Spleen (tissue), 11 donors: ENCODE measurements around the gene ITM2B. TPM values are rescaled to one million over a fixed set of nuclear protein-coding genes. Genes with fewer than 3 reads are reported as not detected.
A peak's percentile ranks its signal among the peaks of the same experiment; 100 is the strongest.

Experiments
- DNase-seq: peaks from one replicate; pipeline ENCODE4 v3.0.0-alpha.2; 2020
- H3K27ac ChIP-seq, 8 donors: fragments of 200-600 bp; sonication (generic) in 7 of 8; 1 replicate in 4 of 8; 2 replicates in 4 of 8; pipeline versions ENCODE4 v1.5.0 to v1.8.0; 2016 to 2021; ENCODE audit warnings: inconsistent platforms in 4 of 8, mild to moderate bottlenecking in 4 of 8, moderate library complexity in 1 of 8
- H3K27me3 ChIP-seq, 7 donors: fragments of 200-600 bp; sonication (generic) in 6 of 7; replicated peaks in 1 of 7; 1 replicate in 4 of 7; 2 replicates in 3 of 7; pipeline versions ENCODE4 v1.5.0 to v1.8.0; 2016 to 2021; ENCODE audit warnings: inconsistent platforms in 3 of 7, mild to moderate bottlenecking in 1 of 7
- H3K36me3 ChIP-seq, 6 donors: fragments of 200-600 bp; sonication (generic) in 5 of 6; 1 replicate in 4 of 6; 2 replicates in 2 of 6; pipeline versions ENCODE4 v1.5.0 to v1.8.0; 2016 to 2021; ENCODE audit warnings: inconsistent platforms in 2 of 6
- H3K4me1 ChIP-seq, 6 donors: fragments of 200-600 bp; sonication (generic) in 5 of 6; 1 replicate in 3 of 6; 2 replicates in 3 of 6; pipeline versions ENCODE4 v1.5.0 to v1.8.0; 2016 to 2021; ENCODE audit warnings: inconsistent platforms in 3 of 6
- H3K4me3 ChIP-seq, 8 donors: fragments of 200-600 bp; sonication (generic) in 7 of 8; 1 replicate in 4 of 8; 2 replicates in 4 of 8; pipeline versions ENCODE4 v1.5.0 to v1.8.0; 2016 to 2021; ENCODE audit warnings: inconsistent platforms in 4 of 8, mild to moderate bottlenecking in 4 of 8, moderate library complexity in 2 of 8
- H3K9me3 ChIP-seq, 8 donors: fragments of 200-600 bp; sonication (generic) in 7 of 8; 1 replicate in 4 of 8; 2 replicates in 4 of 8; pipeline versions ENCODE4 v1.5.0 to v1.8.0; 2016 to 2021; ENCODE audit warnings: inconsistent platforms in 4 of 8
- CTCF ChIP-seq, 11 experiments: fragments of 200-600 bp in 7 of 11; fragments of 450-650 bp in 4 of 11; sonication (generic) in 4 of 11; IDR thresholded peaks in 8 of 11; conservative IDR thresholded peaks in 3 of 11; 1 replicate in 7 of 11; 2 replicates in 4 of 11; pipeline versions ENCODE4 v1.4.0 to v1.8.0; 2016 to 2021; ENCODE audit warnings: antibody characterized with exemption in 11 of 11, inconsistent platforms in 4 of 11, mild to moderate bottlenecking in 1 of 11
- POLR2A ChIP-seq, 3 donors: fragments of 450-650 bp; IDR thresholded peaks; one replicate each; pipeline ENCODE4 v1.5.1; 2017; ENCODE audit warnings: antibody characterized with exemption in 3 of 3, mild to moderate bottlenecking in 1 of 3
- POLR2AphosphoS5 ChIP-seq, 3 donors: sonication (generic); formaldehyde crosslinking; IDR thresholded peaks; one replicate each; pipeline ENCODE4 v1.5.1; 2017; ENCODE audit warnings: antibody characterized with exemption in 3 of 3
- WGBS, 5 donors: extraction: QIAGEN DNeasy Blood & Tissue Kit in 3 of 5; methylation state at CpG; one replicate each; pipeline versions ENCODE4 v1.1.5 to v1.1.7; 2013 to 2018; 5-methylcytosine and 5-hydroxymethylcytosine counted together
- intact Hi-C: fragments of 100-400 bp; cut with DNase I; formaldehyde crosslinking; loops from one replicate; pipeline ENCODE4 v1.15.0; 2023; ENCODE audit warnings: low total_unique reads
- polyA plus RNA-seq, 3 donors: library from polyadenylated mRNA; stranded (reverse); fragments of 200-250 nt; gene quantifications; one replicate each; pipeline ENCODE4 v1.2.1, GENCODE V29; 2013
- total RNA-seq, 7 donors: library from RNA; depleted of rRNA in 3 of 7; stranded (reverse); fragments of >200 nt in 3 of 7; fragmentation: NEBNext Ultra II Directional in 4 of 7; extraction: Animal tissue kit (Norgen Biotek cat#: 25700) in 4 of 7; gene quantifications; one replicate each; pipeline versions ENCODE4 v1.1.0 to v1.2.1, GENCODE V29; 2016 to 2021
- donor health status: healthy with polysubstance abuse.
- donor health status: DM: no; HTN: no; CAD: no; lungs with moderate emphysema.
- donor health status: DM: no; HTN: no; CAD: no.
- donor health status: Bipolar disorder and iron deficiency.
- donor health status: healthy.
- donor health status: DM: no; HTN: no; CAD: no.
- donor health status: DM: yes; HTN: yes; CAD: no.

The ITM2B gene
- total and polyA plus RNA-seq, 10 donors, result 244 to 890 (median 651) TPM

GRCh38 chr13:48302871-48303358 lies 69.9 kb downstream of the ITM2B start:
- H3K27me3 ChIP-seq, result no peaks in the 10 kb centered on the region
- H3K4me1 ChIP-seq, result peaks cover 12 to 47% (median 35%) of the 10 kb centered on the region in 6 donors
- H3K27ac ChIP-seq, result peak overlapping the region; percentile 98 to 100 (median 100)
- no peaks in the 10 kb centered on the region for H3K9me3 ChIP-seq
- TF ChIP-seq POLR2A (IDR thresholded peaks at IDR 0.05), result no peak
- no peak for TF ChIP-seq CTCF (IDR thresholded peaks at IDR 0.05 in 8 of 11, conservative IDR thresholded peaks at IDR 0.05 in 3 of 11)
- no peak for TF ChIP-seq POLR2AphosphoS5 (IDR thresholded peaks at IDR 0.05)
- intact Hi-C loops, result no loop called here
- H3K4me3 ChIP-seq, result peak overlapping the region; percentile 63 to 94 (median 78)
- no peak for DNase-seq
- peaks cover 0 to 21% (median 8%) of the 10 kb centered on the region in 6 donors for H3K36me3 ChIP-seq
- 13 to 21% (median 19%) methylated on average over 12 of the region's 12 CpGs for WGBS, 5 donors

GRCh38 chr13:48303359-48304142 lies 70.5 kb downstream of the ITM2B start, which contains the start of gene RB1:
RB1 (plus strand) TSS chr13:48303751; CDS start chr13:48303913, 162 bp downstream.
- Histone ChIP-seq H3K27ac (peak within 1 kb of the TSS; percentile 98 to 100 (median 100)), H3K9me3 (no peaks in the 10 kb centered on the region), H3K4me1 (peaks cover 12 to 53% (median 36%) of the 10 kb centered on the region in 6 donors), H3K36me3 (peaks cover 0 to 28% (median 11%) of the 10 kb centered on the region in 6 donors), H3K27me3 (no peaks in the 10 kb centered on the region), H3K4me3 (peak within 1 kb of the TSS; percentile 63 to 94 (median 78))
- intact Hi-C loops, result no loop called here
- TF ChIP-seq CTCF (IDR thresholded peaks at IDR 0.05 in 8 of 11, conservative IDR thresholded peaks at IDR 0.05 in 3 of 11) (peak in 3 of 11 experiments; percentile 17 to 32 (median 24)), POLR2AphosphoS5 (IDR thresholded peaks at IDR 0.05) (peak; percentile 99 to 100 (median 99)), POLR2A (IDR thresholded peaks at IDR 0.05) (peak; percentile 58 to 90 (median 84))
- DNase-seq, result peak; percentile 98
- 0 to 1% (median 0%) methylated on average over 65 to 96 of the region's 96 CpGs for whole genome bisulfite sequencing, 5 donors

GRCh38 chr13:48304143-48304876 lies 71.3 kb downstream of the ITM2B start:
- peak overlapping the region; percentile 98 to 100 (median 100) for H3K27ac ChIP-seq
- peak in 2 of 3 donors; percentile 53 to 87 for TF ChIP-seq POLR2AphosphoS5 (IDR thresholded peaks at IDR 0.05)
- TF ChIP-seq CTCF (IDR thresholded peaks at IDR 0.05 in 8 of 11, conservative IDR thresholded peaks at IDR 0.05 in 3 of 11), result peak in 1 of 11 experiments; percentile 10
- peak in 2 of 3 donors; percentile 47 to 73 for TF ChIP-seq POLR2A (IDR thresholded peaks at IDR 0.05)
- no peaks in the 10 kb centered on the region for H3K9me3 ChIP-seq
- H3K36me3 ChIP-seq, result peaks cover 0 to 35% (median 12%) of the 10 kb centered on the region in 6 donors
- intact Hi-C loops, result no loop called here
- H3K27me3 ChIP-seq, result no peaks in the 10 kb centered on the region
- H3K4me3 ChIP-seq, result peak overlapping the region; percentile 63 to 94 (median 78)
- peaks cover 12 to 61% (median 42%) of the 10 kb centered on the region in 6 donors for H3K4me1 ChIP-seq
- 0% methylated on average over 28 to 36 of the region's 36 CpGs for WGBS, 5 donors
- DNase-seq, result peak; percentile 81
